ENCODE results near the gene TGM5.
A peak's percentile ranks its signal among the peaks of the same experiment; 100 is the strongest.
"Not testable (repeated sequence)": the region's sequence is repeated elsewhere in the genome, so short reads cannot be mapped to it uniquely, and the experiment has no call there.

The TGM5 gene

DNA sequence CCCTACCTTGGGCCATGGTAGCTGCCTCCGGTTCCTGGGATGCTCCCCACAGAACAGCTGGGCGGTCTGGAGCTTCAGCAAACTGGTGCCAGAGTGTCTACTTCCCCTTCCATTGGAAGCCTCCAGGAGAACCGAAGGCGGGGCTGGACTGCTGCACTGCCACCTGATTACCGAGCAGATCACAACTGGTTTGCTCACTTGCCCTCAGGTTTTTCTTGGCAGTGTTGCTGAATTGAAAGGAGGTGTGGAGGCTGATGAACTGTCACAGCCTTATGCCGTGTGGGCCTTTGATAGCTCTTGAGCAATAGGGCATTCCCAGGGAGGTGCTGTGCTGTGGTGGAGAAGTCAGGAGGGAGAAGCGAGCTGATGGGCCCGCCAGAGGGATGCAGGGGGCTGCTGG, at the start of gene TGM5:
TSS of gene TGM5 (minus strand) at position 95 of the 400 bp plus-strand sequence. CDS start at position 16, 79 bp downstream.
- no peak for DNase-seq (ENCODE audit: low read depth)

GRCh38 chr15:43314171-43314570, 47.4 kb upstream of the TGM5 start:
- no peak for DNase-seq (ENCODE audit: low read depth)

DNA sequence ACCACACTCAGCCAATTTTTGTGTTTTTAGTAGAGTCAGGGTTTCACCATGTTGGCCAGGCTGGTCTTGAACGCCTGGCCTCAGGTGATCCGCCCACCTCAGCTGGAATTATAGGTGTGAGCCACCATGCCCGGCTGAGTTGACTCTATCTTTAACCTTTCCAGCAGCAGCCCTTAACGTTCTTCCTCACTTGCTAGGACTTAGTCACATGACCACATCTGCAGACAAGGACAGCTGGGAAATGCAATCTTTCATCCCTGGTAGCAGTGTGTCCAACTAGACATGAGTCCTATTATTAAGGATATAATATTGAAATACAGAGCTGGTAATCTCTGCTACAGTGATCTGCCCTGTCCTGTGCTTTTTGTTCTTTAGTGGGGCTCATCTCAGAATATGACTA, 45.6 kb upstream of the TGM5 start:
- no peak for DNase-seq (ENCODE audit: low read depth)

DNA sequence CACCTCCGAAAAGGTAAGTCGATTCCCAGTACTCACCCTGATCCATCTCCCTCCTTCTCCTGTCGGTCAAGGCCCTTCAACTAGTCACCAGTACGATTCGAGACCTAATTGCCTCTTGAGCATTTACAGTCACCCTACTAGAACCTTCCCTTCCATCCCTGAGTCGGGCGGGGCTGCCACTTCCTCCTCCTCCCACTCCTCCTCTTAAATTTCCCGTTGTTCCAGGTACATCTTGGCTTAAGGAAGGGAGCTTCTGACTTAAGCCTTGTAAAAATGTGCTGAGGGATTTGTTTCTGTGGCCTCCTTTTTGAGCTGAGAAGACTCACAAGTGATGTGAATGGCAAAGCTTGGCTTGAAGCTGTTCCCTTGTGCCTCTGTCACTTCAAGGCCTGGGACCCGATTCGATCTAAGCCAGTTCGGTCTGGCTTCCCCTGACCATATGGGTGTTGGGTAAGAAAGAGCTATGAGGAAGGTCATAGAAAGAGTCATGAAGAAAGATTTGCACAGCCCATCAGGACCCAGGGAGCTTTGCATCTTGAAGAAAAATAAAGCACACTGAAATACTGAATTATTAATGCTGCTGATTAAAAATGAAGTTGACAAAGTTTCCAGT, 35.6 kb upstream of the TGM5 start, which contains the start of gene TGM7:
TSS of gene TGM7 (minus strand) at position 51 of the 613 bp plus-strand sequence.
- no peak for DNase-seq (ENCODE audit: low read depth)

DNA sequence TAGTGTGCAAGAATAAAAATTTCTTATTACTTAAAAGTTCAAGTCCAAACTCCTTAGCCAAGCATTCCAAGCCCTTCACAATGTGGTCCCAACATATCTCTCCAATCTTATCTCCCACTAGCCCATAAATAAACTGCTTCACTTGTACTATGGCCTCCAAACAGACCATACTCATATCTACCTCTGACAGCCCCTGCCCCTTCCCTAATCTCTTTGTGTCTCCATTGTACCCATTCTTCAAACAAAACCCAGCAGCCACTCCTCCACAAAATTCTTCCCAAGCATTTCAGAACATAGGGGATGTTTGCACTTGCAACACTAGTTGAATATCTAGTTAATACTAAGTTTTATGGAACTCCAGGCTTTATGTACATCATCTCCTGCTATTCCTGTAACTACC, 33.2 kb upstream of the TGM5 start:
- no peak for DNase-seq (ENCODE audit: low read depth)

DNA sequence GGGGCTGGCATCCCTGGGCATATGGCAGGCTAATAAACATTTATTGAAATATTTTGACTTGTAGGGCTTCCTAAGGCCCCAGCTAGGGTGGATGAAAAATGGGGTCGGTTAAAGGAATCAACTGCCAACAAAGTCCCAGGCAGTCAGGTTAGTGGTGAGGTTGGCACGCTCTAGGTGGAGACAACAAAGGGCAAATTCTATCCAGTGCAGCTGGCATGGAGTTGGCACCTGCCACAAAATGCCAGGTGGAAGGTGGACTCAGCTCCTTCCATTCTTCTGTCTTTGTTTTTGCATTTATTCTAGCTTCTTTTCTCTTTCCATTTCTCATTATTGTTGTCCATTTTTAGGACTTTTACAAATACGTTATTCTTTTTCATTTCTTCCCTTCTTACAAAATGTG, 32.7 kb upstream of the TGM5 start:
- DNase-seq (ENCODE audit: low read depth): no peak

GRCh38 chr15:43294091-43294706, 27.5 kb upstream of the TGM5 start:
- DNase-seq (ENCODE audit: low read depth): no peak

DNA sequence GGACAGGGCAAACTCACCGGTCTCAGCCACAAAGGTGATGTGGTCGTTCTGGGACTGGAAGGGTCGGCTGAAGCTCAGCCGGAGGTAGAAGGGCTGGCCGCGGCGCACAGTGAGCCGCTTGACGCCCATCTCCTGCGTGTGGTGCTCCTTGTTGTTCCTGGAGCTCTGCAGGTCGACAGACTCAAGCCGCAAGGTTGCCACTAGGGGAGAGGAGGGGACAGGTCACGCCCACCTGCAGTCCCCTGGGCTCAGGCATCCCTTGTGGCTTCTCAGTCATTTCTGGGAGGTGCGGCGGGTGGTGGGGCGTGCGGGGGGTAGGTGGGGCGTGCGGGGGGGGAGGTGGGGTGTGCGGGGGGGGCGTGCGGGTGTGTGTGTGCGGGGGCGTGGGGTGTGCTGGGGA, 26.7 kb upstream of the TGM5 start:
- no peak for DNase-seq (ENCODE audit: low read depth)

DNA sequence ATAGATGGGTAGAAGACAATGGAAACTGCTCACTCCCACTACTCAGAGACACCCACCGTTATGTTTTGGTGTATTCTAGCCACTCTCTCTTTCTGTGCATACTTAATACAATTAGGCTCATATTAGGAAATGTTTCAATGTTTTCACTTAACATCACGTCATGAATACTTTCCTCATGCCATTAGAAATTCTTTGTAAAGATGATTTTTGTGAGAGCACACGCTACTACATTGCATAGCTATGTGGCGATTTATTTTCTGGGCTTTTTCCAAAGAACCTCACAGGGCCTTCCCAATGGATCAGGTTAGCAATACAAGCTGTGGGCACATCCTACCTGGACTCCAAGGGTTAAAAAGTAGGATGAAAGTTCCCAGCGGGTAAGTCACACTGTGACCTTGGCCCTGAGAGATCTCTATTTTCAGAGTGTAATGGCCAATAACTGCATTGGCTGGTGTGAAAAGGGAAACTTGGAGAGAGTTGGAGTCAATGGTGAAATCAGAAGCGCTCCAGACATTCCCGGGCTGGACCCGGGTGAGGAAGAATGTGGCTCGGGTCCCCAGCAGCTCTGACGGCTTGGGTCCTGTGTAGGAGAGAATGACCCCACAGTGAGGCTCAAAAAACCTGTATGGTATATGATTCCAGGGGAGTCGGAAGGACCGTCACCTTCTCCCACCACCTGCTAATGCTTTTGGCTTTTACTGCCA, 25.8 kb upstream of the TGM5 start:
- peak; percentile 25 for DNase-seq (ENCODE audit: low read depth)

DNA sequence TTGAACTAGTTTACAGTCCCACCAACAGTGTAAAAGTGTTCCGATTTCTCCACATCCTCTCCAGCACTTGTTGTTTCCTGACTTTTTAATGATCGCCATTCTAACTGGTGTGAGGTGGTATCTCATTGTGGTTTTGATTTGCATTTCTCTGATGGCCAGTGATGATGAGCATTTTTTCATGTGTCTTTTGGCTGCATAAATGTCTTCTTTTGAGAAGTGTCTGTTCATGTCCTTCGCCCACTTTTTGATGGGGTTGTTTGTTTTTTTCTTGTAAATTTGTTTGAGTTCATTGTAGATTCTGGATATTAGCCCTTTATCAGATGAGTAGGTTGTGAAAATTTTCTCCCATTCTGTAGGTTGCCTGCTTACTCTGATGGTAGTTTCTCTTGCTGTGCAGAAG, 22.9 kb upstream of the TGM5 start:
- DNase-seq (ENCODE audit: low read depth): not testable (repeated sequence)

GRCh38 chr15:43287254-43287653, 20.5 kb upstream of the TGM5 start:
- no peak for DNase-seq (ENCODE audit: low read depth)

DNA sequence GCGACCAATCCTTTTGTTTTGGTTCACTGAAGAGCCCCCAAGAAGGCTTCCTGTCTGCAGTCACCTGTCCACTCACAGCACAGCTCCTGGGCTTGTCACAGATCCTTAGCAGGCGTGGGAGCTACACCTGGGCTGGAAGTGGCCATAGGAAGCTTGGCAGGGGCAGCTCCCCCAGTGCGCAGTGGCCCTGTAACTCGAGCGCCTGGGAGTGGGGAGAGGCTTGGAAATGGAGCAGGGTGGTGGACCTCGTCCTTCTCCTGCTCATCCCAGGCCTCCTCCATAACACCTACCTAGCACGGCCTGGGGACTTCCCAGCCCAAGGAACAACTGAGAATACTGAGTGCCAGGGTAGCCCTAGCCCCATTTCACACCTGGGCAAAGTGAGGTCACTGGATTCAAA, 19.3 kb upstream of the TGM5 start:
- no peak for DNase-seq (ENCODE audit: low read depth)

- peak; percentile 65 for DNase-seq (ENCODE audit: low read depth)
Measured at GRCh38 chr15:43285609-43286037, 18.9 kb upstream of the TGM5 start.

DNA sequence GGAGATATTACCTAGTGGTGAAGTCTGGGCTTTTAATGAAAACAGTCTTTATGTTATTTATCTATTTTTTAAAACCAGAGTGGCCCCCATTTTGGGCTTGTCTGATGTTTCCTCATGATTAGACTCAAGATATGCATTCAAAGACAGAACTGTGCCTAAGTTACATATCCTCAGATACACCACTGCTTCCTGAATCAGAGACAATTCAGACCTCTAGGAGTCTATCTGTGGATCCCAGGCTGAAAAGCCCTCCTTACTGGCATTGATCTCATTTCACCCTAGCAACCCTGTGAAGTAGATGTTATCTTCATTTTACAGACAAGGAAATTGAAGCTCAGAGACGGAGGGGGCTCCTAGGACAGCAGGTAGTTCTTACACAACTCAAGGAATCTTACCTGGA, 16.8 kb upstream of the TGM5 start:
- DNase-seq (ENCODE audit: low read depth): no peak

- no peak for DNase-seq (ENCODE audit: low read depth)
Measured at GRCh38 chr15:43281926-43282602, 15.3 kb upstream of the TGM5 start.

DNA sequence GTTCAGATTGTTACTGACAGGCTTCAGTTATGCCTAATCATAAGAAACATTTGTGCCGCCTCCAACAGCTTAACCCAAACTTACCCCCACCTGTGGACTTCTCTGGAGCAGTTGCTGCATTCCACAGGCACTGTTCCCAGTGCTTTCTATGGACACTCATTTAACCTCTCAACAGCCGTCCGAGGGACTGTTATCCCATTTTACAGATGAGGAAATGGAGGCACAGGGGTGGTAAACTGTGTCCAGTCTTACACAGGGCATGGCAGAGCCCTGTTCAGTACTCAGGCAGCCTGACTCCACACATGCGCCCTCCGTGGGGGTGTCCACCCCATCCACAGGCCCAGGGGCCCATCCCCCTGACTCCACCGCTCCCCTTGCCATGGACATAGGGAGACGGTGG, 14.3 kb upstream of the TGM5 start:
- DNase-seq (ENCODE audit: low read depth): no peak

- no peak for DNase-seq (ENCODE audit: low read depth)
Measured at GRCh38 chr15:43279496-43279895, 12.8 kb upstream of the TGM5 start.

DNA sequence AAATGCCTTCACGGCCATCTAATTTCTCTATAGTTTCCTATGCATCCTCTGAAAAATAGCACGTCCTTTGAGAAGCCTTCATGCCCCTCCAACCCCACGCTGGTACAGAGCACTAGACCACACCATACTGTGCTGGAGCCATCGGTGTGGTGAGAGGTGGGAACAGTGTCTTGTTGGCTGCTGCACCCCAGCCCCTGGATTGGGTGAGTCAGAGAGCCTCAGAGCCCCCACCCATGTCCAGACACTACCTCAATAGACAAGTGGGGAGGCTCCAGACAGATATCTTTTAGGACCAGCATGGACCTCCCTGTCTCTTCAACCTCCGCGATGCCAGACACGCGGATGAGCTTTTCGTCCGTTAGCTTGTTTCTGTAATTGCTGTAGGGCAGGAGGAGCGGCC, 12.1 kb upstream of the TGM5 start:
- DNase-seq (ENCODE audit: low read depth): no peak

DNA sequence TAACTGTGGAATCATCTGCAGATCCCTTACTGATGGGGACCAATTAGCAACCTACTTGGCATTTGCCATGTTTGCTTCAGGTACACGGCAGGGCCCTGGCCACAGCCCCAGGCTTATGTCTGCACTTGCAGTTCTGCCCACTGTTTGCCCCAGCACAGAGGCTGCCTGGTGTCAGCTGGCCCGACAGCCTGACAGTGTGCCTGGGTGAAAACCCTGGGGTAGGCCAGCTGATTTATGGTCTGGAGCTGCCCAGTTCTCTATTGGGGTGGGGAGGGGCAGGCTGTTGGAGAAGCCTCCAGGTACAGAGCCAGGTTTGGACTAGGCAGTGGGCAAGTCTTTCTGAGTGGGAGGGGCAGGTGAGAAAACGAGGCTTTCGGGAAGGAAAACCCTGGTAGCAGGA, 11.2 kb upstream of the TGM5 start:
- no peak for DNase-seq (ENCODE audit: low read depth)

DNA sequence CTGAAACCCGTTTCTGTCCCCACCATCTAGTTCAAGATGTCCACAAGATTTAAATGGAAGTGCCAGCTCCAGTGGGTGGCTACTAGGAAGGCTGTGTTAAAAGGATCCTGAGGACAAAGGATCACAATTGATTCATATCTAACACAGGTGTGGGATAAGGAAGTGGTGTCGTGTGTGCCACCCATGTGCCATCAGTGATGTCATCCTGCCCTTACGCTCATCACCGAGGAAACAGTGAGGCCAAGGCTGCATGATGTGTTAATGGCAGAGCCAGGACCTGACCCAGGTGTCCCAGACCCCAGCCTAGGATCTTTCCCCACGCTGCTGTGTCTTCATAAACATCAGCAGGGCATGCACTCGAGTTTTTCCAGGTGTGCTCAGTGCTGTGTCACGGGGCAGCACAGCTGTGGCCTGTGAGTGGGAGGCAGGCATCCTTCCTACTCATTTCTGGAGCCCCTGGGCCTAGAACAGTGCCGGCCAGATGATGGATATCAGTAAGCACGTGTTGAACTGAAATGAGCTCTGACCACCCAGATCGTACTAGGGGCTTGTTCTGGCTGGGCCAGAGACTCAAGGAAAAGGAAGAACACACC, 10.6 kb upstream of the TGM5 start:
- DNase-seq (ENCODE audit: low read depth): no peak

- no peak for DNase-seq (ENCODE audit: low read depth)
Measured at GRCh38 chr15:43276563-43277200, 10.0 kb upstream of the TGM5 start.
